ENCODE measurements around the gene GPR160.
"Not testable (repeated sequence)": the region's sequence is repeated elsewhere in the genome, so short reads cannot be mapped to it uniquely, and the experiment has no call there.

GPR160 gene

DNA sequence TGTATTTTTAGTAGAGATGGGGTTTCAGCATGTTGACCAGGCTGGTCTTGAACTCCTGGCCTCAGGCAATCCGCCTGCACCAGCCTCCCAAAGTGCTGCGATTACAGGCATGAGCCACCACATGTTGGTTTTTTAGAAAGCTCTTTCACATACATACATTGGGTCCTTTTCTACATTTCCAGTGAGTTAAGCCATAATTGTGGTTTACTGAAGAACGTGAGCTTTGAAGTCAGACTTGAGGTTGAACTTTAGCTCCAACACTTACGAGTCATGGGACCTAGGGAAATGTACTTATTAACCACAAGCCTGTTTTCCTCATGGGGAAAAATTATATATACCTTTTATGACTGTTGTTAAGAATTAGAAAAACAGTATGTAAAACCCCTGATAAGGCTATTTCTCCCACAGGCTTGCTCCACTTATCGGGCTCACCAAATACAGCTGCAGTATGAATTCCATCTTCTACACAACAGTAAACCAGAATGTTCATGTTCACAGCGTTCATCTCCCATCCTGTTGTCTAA, 39.0 kb downstream of the GPR160 start:
- no peak for DNase-seq

DNA sequence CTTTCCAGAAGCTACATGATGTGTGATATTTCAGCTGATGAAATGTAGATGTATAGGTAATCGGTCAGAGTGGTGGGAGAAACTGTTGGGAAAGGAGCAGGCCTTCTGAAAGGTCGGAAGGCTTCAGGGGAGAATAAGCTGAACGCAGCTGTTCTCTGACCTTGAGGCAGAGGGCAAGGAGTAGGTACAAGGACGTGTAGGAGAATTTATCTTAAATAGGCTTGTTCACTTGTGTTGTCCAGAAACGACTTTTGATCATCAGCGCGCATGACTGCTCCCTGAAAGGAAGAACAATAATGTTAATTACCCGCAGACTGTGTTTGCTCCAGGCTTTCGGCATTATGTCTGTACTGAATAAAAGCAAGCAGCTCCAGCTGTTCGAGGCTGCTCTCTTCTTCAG, 39.6 kb downstream of the GPR160 start:
- no peak for DNase-seq

DNA sequence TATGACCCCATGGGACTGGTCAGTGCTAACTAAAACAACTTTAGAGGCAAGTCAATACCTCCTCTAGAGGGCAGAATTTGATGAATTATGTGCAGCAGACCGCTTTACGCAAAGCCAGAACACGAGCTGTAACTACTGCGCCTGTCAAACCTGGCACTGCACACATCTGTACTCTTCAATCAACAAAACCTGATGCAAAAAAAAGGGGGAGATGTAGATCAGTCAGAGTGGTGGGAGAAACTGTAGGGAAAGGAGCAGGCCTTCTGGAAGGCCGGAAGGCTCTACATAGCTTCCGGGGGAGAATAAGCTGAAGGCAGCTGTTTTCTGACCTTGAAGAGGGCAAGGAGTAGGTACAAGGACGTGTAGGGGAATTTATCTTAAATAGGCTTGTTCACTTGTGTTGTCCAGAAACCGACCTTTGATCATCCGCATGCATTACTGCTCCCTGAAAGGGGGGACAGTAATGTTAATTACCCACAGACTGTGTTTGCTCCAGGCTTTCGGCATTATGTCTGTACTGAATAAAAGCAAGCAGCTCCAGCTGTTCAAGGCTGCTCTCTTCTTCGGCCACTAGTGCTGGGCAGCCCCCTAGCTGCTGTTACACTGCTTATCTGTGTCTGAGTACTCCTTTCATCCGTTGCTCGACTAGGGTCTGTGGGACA, 41.0 kb downstream of the GPR160 start:
- no peak for DNase-seq

DNA sequence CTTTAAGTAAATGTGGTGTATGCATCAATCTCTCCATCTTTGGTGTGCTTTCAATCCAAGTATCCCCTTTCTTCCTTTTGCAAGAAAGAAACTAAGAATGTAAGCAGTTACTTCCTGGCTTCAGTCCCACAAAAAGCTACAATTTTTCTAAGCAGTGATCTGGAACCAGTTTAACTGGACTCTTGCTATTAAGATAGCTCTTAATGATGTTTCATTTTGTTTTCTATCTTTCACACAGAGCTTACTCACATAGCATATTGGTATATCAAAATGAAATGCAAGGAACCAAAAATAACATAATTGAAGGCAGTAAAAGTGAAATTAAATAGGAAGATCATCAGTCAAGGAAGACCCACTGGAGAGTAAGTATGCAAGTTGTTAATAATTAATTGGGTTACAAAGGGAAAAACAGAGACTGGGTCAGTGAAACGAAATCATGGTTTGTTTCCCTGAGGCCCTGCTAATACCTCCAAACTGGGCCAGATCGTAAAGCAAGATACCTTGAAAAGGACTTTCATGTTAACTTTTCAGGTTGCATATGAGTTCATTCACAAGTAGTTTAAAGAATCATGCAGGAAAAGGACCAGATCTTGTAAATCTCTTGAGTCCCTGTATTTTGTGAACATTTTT, 41.9 kb downstream of the GPR160 start:
- no peak for DNase-seq

DNA sequence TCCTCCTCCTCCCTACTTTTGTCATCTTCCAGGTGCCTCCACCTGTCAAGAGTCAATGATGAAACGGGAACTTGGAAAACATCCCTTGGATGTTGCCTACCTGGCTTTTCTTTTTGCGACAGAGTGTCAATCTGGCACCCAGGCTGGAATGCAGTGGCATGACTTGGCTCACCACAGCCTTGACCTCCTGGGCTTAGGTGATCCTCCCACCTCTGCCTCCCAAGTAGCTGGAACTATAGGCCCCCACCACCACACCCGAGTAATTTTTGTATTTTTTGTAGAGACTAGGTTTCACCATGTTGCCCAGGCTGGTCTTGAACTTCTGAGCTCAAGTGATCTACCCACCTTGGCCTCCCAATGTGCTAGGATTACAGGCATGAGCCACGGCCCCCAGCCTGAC, 42.8 kb downstream of the GPR160 start:
- DNase-seq: no peak

DNA sequence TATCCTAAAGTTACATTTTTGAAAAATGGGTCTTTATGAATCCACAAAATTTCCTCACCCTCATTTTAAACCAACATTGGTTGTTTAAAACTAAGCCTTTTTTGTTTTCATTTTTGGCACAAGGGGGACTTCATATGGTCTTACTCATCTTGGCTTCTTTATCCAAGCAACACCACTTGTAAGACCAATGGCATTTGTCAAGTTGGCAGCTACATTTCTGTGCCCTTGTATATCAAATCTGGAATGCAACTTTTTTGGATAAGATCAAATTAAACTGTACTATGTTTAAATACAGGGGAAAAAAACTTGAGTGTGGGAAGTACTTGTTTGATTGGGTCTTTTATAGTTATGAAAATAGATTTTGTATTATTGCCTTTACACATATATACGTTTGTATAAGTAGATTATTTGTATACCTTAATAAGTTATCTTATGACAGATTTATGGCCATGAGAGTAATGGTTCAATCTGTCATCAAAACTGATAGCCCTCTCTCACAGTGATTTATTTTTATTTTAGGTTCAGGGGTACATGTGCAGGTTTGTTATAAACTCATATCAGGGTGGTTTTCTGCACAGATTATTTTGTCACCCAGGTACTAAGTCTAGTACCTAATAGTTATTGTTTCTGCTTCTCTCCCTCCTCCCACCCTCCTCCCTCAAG, 43.4 kb downstream of the GPR160 start:
- DNase-seq: no peak

DNA sequence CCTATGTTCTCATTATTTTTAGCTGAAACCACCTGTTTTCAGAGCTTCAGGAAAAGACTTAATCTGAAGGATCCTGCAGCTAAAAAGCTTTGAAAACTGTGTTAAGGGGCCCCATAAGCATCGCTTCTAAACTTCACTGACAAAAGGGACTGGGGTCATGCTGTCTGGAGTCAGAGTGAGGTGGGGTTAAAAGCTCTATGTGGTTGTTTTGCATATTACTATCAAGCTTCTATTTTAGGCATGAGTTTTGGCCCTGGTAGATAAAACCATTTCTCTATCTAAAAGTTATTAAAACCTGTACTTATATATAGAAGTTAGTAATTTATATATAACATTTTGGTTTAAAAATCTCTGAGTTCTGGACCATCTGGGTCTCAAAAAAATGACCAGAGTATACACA, 45.5 kb downstream of the GPR160 start:
- no peak for DNase-seq

DNA sequence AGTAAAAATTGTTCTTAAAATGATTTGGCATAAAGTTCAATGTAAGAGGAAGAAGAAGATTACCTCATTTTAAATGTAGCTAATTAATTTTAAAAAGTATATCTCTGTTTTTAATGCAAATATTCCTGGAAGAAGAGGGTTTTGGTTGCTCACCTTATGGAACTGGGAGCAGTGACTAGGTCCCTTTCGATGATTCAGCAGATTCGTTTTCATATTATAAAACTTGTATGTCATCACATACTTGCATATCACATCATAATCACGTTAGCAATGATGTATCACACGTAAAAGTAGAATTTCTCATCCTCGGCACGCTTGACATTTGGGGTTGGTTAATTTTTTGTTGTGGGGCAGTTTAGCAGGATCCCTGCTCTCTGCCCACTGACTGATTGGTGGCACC, 47.6 kb downstream of the GPR160 start:
- no peak for DNase-seq

DNA sequence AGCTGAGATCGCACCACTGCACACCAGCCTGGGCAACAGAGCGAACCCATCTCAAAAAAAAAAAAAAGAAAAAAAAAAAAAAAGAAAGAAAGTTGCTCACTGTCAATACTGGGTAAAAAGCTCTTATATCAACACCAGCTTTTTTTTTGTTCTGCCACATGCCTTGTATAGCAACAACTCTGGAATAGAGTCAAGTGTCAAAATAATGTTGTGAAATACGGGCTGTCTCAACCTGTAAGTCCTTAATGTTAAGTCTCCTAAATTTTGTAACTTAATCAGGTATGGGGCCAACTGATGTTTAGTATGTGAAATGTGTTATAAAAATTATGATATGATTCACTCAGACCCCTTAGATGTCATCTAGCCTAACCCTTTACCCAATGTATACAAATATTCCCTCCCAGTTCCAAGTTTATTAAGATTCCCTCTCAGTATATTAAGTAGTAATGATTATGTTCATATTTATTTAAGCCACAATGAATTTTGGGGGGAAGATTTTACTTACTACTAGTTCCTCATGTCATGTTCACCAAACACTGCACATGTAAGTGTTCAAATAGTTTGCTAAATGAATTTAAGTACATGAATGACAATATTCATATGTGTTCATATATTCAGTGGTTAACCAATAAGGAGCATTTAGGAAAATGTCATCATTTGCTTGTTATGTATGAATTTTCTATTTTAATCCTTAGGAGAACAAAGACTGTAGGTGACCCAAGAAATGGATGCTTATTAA, 52.2 kb downstream of the GPR160 start:
- DNase-seq: no peak

DNA sequence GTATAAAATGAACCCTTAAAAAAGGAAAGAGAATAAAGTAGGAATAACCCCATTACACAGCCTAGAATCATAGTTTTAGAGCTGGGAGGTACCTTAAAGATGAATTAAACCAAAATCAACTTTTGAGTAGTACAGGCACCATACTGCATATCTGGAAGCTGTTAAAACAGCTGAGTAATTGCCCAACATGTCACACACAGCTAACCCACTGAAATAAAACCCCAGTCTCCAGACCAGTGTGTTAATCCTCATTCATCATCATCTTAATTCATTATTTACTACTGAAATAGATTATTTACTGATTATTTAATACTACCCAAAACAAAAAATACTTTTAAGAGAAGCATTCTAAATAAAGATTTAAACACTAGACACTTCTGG, 52.8 kb downstream of the GPR160 start:
- DNase-seq: no peak

DNA sequence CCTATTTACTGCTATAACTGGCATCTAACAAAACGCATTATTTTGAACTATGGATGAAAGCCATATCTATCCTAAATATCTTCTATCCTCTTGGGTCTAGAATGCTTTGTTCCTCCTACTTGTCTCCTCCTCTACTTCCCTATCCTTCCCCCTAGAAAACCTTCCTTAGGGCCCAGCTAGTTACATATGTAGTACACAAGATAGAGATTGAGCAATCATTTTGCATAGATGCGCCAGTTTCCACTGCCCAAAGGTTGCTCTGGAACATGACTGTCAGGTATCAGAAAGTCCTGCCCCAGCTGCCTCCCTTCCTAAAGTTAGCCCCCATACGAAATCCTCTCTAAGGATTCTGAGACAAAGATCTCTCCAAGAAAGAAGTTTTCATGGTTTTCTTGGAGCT, 55.1 kb downstream of the GPR160 start:
- DNase-seq: no peak

DNA sequence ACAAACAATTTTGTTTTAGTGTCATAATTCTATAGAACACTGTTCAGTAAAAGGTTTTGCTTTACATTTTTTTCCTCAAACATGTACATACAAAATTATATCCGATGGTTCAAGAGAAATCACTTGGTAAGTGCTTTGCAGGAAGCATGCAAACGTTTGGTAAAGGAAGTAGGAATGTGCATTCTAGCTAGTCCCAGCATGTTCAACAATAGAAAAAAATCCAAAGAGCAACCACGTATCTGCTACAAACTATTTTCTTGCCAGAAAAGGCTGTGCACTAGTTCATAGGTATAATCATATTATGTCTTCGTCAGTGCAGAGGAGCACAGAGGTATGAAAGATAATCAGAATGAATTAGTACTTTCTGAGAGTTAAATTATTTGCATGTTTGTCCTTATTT, 58.0 kb downstream of the GPR160 start:
- DNase-seq: no peak

DNA sequence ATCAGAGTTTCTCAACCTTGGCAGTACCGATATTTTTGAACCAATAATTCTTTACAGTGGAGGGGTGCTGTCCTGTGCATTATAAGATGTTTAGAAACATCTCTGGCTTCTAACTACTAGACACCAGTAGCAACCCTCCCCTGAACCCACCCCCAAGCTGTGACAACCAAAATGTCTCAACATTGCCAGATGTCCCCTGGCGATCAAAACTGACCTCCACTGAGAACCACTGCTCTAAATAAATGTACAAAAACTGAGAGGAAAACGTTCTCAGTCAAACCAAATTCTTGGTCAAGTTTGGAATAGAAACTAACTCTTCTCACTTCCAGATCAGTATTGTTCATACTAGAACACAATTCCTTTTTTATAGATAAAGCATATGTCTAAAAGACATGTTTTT, 58.5 kb downstream of the GPR160 start:
- no peak for DNase-seq

DNA sequence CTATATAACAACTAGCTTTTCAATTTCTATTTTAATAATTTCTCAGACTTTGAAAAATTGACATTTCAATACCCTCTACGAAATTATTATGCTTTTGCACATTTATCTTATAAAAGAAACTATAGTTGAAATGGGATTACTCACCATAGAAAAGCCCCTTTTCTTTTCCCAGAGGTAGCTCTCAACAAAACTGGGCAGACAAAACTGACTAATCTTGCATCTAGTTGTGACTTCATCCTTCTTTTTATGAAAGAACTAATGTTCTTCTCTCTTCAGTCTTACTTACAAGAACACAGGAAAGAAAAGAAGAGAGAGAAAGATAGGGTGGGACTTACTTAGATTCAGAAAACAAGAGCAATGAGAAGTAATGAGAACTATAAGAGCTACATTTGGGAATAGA, 61.0 kb downstream of the GPR160 start:
- no peak for DNase-seq

DNA sequence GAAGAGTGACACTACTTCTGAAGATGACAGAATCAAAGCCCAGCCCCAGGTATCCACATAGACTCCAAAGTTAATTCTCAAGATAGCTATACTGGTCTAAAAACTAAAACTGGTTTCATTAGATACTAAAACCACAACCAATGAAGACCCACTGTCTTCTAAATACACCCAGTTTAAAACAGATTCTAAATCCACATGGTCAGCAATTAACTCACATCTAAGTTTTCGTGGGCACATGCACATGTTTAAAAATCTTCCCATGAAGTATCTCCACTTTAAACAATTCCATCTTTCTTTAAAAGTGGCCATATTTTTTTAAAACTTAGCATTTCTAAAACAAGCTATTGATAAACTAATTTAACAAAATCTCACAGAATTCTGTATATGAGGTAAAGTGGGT, 63.1 kb downstream of the GPR160 start:
- no peak for DNase-seq

DNA sequence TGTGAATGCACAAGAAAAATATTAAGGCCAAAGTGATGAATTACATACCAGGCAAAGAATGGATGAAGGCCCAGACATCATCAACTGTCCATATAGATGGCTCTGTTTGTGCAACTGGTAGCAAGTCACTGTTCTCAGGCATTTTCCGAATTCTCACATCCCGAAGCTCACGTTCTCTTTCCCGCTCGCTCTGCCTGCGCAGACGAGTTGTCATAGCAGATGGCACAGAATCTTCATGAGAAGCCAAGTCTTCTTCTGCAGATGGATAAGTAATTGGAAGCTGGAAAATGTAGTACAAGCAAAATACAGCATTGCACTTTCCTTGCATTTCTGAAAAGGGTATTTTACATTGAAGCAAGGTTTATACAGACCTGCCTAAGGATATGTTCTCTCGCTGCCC, 64.6 kb downstream of the GPR160 start:
- no peak for DNase-seq

DNA sequence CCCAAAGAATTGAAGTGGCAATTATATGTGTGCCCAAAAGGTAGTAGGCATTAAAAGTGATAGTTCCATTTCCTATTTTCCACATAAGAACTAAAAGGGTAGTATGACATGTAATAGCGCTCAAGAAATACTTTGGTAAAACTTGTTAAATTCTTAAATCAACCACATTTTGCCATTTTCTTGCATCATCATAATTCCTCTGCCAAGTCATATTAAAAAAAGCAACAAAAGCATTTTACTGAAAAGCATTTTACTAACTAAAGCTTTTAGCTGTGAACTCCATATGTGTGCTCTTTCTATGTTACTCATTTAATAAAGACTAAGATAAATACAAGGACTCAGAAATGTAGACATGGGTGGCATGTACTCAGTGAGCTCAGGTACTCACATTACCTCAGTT, 70.1 kb downstream of the GPR160 start:
- DNase-seq: no peak

DNA sequence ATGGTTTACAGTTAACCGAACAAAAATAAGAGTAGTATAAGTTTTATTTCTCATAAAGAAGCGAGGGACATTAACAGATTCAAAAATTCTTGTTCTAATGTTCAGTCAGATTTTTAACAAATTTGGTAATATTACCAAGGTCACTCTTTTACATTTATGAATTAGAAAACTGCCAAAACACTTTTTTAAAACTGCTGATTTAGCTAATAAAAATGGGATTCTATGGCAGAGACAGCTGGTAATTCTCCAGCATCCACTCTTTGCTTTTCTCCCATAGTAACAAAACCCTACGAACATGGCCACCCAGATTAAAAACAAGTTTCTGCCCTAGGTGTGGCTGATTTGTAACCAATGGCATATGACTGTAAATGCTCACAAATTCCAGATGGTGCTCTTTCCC, 71.2 kb downstream of the GPR160 start:
- no peak for DNase-seq

DNA sequence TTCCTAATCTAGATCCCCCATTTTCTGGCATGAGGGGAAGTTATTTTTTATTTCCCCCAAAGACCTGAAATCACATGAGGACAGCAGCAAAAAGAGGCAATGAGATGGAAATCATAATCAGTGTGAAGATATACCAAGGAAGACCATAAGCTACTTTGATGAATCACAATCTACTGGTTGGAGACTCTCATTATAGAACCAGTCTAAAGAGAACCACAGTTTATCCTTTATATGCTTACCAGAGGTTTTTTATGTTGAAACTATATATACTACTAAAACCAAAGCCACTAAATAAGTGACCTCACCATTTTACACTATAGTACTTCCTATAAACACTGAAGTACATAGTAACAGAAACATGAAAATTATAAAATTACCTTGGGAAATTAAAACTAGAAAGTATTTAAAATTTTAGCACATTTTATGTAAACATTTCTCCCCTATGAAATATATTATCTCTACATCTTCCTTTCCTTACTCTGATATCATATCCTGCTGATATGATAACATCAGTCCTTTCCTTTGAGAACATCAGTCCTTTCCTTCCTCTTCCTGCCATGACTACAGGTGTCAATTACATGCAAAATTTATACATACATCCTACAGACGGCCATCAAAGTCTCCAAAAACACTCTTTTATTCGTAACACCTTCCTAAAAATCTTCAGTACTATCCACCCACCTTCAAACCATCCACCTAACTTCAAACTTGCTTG, 71.9 kb downstream of the GPR160 start:
- DNase-seq: no peak

DNA sequence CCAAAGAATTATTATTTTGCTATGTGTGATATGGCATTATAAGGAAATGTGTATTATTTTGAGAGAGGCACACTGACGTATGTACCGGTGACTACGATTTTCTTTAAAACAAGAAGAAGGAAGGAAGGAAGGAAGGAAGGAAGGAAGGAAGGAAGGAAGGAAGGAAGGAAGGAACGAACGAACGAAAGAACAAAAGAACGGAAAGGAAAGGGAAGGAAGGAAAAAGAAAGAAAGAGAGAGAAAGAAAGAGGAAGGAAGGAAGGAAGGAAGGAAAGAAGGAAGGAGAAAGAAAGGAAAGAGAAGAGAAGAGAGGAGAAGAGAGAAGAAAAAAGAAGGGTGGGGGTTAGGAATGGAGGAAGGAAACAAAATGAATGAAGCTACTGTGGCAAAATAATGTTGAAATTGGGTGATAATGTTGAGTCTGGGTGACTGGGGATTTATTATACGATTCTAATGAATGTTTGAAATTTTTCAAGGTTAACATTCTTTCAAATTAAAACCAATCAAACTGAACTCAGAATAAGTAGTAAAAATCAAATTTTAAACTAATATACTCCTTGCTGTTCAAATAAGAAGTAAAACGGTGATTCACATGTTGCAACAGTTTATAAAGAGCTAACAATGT, 73.5 kb downstream of the GPR160 start:
- no peak for DNase-seq

DNA sequence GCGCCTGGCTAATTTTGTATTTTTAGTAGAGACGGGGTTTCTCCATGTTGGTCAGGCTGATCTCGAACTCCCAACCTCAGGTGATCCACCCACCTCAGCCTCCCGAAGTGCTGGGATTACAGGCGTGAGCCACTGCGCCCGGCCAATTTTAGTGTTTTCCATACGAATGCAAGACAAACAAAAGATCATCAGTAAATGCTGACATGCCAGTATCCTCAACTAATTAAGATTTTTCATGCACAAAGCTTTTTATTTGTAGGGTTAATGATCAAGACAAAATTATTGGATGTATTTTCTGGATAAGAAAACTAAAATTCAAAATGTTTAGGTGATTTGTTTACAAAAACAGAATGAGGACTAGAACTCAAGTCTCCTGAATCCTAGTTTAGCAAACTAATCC, 76.4 kb downstream of the GPR160 start:
- DNase-seq: not testable (repeated sequence)

DNA sequence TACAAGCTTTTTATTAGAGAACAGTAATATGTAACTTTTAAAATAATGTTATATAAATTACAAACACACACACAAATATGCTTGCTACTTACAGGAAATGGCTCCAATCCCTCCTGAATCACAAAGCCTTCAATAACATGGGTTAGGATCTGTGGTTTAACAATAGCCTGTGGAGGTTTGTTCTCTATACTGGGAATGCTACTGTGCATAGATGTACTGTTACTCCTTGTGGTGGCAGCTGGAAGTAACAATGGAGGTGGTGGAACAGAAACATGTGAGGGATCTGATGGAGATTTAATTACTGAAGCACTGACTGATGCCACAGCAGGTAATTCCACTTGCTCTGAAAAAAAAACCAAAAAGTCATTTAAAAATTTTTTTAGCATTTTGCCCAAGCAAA, 79.3 kb downstream of the GPR160 start:
- DNase-seq: no peak

All from midbrain (tissue), 1 donor.